HFFc6 (cell line): ENCODE data around the gene TFRC. TPM values are rescaled to one million over a fixed set of nuclear protein-coding genes. Genes with fewer than 3 reads are reported as not detected.
"Not testable (repeated sequence)": the region's sequence is repeated elsewhere in the genome, so short reads cannot be mapped to it uniquely, and the experiment has no call there.

Experiments
- DNase-seq: peaks from one replicate; pipeline ENCODE4 v3.0.0-alpha.2; 2018
- H3K27ac Mint-ChIP-seq: 2 replicates; pipeline ENCODE4 v1.8.0; 2020; ENCODE audit warnings: mild to moderate bottlenecking, mixed read lengths
- H3K27me3 Mint-ChIP-seq: 2 replicates; pipeline ENCODE4 v1.8.0; 2021; ENCODE audit warnings: mild to moderate bottlenecking, moderate library complexity, mixed read lengths; ENCODE audit not compliant: insufficient read depth
- H3K36me3 Mint-ChIP-seq: 2 replicates; pipeline ENCODE4 v1.8.0; 2021; ENCODE audit warnings: low read depth, mixed read lengths
- H3K4me1 Mint-ChIP-seq: 2 replicates; pipeline ENCODE4 v1.8.0; 2020; ENCODE audit warnings: low read depth, mixed read lengths
- H3K4me3 Mint-ChIP-seq: 2 replicates; pipeline ENCODE4 v1.8.0; 2020; ENCODE audit warnings: mild to moderate bottlenecking, moderate library complexity, mixed read lengths
- H3K9me3 Mint-ChIP-seq: 2 replicates; pipeline ENCODE4 v1.8.0; 2020; ENCODE audit warnings: mild to moderate bottlenecking, mixed read lengths
- total RNA-seq, 6 experiments: library from RNA; stranded (reverse); fragmentation: NEBNext Ultra II Directional; extraction: Animal tissue kit (Norgen Biotek cat#: 25700); gene quantifications; 2 replicates in 1 of 6; 3 replicates in 5 of 6; pipeline ENCODE4 v1.2.3, GENCODE V29; 2021
- TF ChIP-seq, protein P1 (sequence below): fragments of 200-600 bp; sonication (generic); IDR thresholded peaks from 2 replicates; pipeline ENCODE4 v1.5.0; 2021; ENCODE audit warnings: antibody characterized with exemption, mild to moderate bottlenecking

Gene TFRC
- total RNA-seq, 6 experiments from 2014 or later = 119 to 144 (median 132) TPM

DNA sequence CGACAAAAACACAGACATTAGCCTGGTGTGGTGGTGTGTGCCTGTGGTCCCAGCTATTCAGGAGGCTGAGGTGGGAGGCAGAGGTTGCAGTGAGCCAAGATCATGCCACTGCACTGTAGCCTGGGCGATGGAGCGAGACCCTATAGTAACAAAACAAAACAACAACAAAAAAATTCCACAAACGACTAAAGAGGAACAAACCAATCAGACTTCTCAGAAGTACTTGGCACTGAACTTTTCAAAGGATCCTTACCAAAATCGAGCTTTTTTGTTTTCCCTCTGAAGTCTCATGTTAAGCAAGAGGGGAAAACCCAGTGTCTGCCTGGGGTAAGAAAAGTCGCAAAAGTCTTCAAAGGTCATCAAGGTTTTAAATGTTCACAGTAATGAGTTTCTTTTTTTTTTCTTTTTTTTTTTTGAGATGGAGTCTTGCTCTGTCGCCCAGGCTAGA, 30.1 kb upstream of the TFRC start:
- H3K36me3 Mint-ChIP-seq = no peaks in the 10 kb centered on the region
- no peaks in the 10 kb centered on the region for H3K9me3 Mint-ChIP-seq
- no peak overlapping the region for H3K4me3 Mint-ChIP-seq
- DNase-seq = no peak
- H3K4me1 Mint-ChIP-seq = peaks cover 4% of the 10 kb centered on the region; the same call in 1 of the 2 replicates
- TF ChIP-seq, protein P1, sequence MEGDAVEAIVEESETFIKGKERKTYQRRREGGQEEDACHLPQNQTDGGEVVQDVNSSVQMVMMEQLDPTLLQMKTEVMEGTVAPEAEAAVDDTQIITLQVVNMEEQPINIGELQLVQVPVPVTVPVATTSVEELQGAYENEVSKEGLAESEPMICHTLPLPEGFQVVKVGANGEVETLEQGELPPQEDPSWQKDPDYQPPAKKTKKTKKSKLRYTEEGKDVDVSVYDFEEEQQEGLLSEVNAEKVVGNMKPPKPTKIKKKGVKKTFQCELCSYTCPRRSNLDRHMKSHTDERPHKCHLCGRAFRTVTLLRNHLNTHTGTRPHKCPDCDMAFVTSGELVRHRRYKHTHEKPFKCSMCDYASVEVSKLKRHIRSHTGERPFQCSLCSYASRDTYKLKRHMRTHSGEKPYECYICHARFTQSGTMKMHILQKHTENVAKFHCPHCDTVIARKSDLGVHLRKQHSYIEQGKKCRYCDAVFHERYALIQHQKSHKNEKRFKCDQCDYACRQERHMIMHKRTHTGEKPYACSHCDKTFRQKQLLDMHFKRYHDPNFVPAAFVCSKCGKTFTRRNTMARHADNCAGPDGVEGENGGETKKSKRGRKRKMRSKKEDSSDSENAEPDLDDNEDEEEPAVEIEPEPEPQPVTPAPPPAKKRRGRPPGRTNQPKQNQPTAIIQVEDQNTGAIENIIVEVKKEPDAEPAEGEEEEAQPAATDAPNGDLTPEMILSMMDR = no peak
- peaks cover 25% of the 10 kb centered on the region for H3K27me3 Mint-ChIP-seq
- H3K27ac Mint-ChIP-seq = no peak overlapping the region

- Mint-ChIP-seq H3K36me3 (no peaks in the 10 kb centered on the region), H3K27ac (no peak overlapping the region), H3K4me1 (peaks cover 4% of the 10 kb centered on the region; the same call in 1 of the 2 replicates), H3K27me3 (peaks cover 34% of the 10 kb centered on the region), H3K9me3 (0 out of 2 replicates have a peak, but pooled peaks cover under 1% of the 10 kb centered on the region), H3K4me3 (no peak overlapping the region)
- DNase-seq = no peak
- TF ChIP-seq, protein P1 = no peak
Observed at GRCh38 chr3:196108075-196108743, 26.3 kb upstream of the TFRC start.

DNA sequence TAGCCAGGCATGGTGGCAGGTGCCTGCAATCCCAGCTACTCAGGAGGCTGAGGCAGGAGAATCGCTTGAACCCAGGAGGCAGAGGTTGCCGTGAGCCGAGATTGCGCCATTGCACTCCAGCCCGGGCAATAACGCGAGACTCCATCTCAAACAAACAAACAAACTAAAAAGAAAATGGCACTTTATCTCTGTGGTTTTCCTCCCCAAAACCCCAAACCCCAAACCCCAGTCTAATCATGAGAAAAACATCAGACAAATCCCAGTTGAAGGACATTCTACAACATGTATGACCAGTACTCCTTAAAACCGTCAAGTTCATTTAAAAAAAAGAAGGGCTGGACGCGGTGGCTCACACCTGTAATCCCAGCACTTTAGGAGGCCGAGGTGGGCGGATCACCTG, 22.8 kb upstream of the TFRC start:
- H3K4me3 Mint-ChIP-seq, DNase-seq, H3K9me3 Mint-ChIP-seq, H3K4me1 Mint-ChIP-seq, H3K36me3 Mint-ChIP-seq, H3K27ac Mint-ChIP-seq: not testable (repeated sequence)
- peaks cover 34% of the 10 kb centered on the region for H3K27me3 Mint-ChIP-seq

DNA sequence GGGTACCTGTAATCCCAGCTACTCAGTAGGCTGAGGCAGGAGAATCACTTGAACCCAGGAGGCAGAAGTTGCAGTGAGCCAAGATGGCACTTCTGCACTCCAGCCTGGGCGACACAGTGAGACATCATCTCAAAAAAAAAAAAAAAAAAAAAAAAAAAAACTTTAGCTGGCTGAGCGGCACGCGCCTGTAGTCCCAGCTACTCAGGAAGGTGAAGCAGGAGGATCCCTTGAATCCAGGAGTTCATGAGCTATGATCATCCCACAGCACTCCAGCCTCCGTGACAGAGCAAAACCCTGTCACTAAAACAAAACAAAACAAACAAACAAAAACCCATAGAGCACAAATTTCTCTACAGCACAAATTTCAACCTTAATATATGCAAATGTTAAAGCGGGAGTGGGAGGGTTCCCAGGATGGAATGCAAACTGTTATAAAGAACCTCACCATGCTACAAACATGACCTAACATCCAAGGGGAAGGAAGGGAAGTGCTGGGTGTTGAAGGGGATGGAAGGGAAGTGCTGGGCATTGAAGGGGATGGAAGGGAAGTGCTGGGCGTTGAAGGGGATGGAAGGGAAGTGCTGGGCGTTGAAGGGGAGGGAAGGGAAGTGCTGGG, 16.6 kb upstream of the TFRC start:
- not testable (repeated sequence) for H3K4me1 Mint-ChIP-seq, H3K4me3 Mint-ChIP-seq, DNase-seq, H3K36me3 Mint-ChIP-seq, H3K9me3 Mint-ChIP-seq, H3K27ac Mint-ChIP-seq
- peaks cover 29% of the 10 kb centered on the region for H3K27me3 Mint-ChIP-seq

- TF ChIP-seq, protein P1 = no peak
- H3K36me3 Mint-ChIP-seq = peaks cover 3% of the 10 kb centered on the region; the same call in 1 of the 2 replicates
- peaks cover 3% of the 10 kb centered on the region for H3K9me3 Mint-ChIP-seq
- DNase-seq = no peak
- 0 out of 2 replicates have a peak, but pooled peaks cover 5% of the 10 kb centered on the region for H3K4me1 Mint-ChIP-seq
- no peak overlapping the region for H3K4me3 Mint-ChIP-seq
- H3K27ac Mint-ChIP-seq = no peak overlapping the region
- peaks cover 22% of the 10 kb centered on the region for H3K27me3 Mint-ChIP-seq
Observed at GRCh38 chr3:196097373-196098154, 15.7 kb upstream of the TFRC start.

GRCh38 chr3:196096382-196096953, 14.6 kb upstream of the TFRC start:
- no peak for DNase-seq
- Mint-ChIP-seq H3K27me3 (peaks cover 16% of the 10 kb centered on the region), H3K4me3 (no peak overlapping the region), H3K4me1 (0 out of 2 replicates have a peak, but pooled peaks cover 5% of the 10 kb centered on the region), H3K9me3 (no peaks in the 10 kb centered on the region), H3K27ac (no peak overlapping the region), H3K36me3 (no peaks in the 10 kb centered on the region)
- TF ChIP-seq, protein P1 = no peak
